SK-N-SH (cell line): ENCODE data around the gene MAP4K1. TPM values are rescaled to one million over a fixed set of nuclear protein-coding genes. Genes with fewer than 3 reads are reported as not detected.

ENCODE experiments used
- CTCF ChIA-PET: fragments of 300-600, 350-600 bp; formaldehyde crosslinking; extraction: SDS; loops from one replicate; lab custom pipeline; 2021; lab: Yijun Ruan, JAX
- POLR2A ChIA-PET: fragments of 350-600 bp; sonication (Branson Sonifier 250); formaldehyde crosslinking; extraction: SDS; loops from one replicate; lab custom pipeline; 2020; ENCODE audit warnings: antibody characterized with exemption, inconsistent platforms; lab: Yijun Ruan, JAX
- DNase-seq: peaks from one replicate; pipeline ENCODE4 v3.0.0; 2012
- H2AFZ ChIP-seq: fragments of 200-600 bp; sonication (generic); 2 replicates; pipeline ENCODE4 v1.8.1; 2016; ENCODE audit warnings: antibody characterized with exemption, mild to moderate bottlenecking, low read depth
- H3F3A ChIP-seq: fragments of 200-600 bp; sonication (generic); replicated peaks from 2 replicates; pipeline ENCODE3; 2016; ENCODE audit warnings: antibody characterized with exemption, mild to moderate bottlenecking; ENCODE audit not compliant: insufficient read depth
- H3K27ac ChIP-seq, 2 experiments: fragments of 200-500 bp in 1 of 2; fragments of 200-600 bp in 1 of 2; sonication (Bioruptor generic) in 1 of 2; sonication (generic), shearing (Covaris generic) in 1 of 2; 2 replicates each; pipeline versions ENCODE4 v1.5.1 to v1.6.1; 2014 to 2016; ENCODE audit warnings: low read depth in 2 of 2, inconsistent platforms in 1 of 2, low read length in 1 of 2, mild to moderate bottlenecking in 1 of 2, mixed read lengths in 1 of 2
- H3K27me3 ChIP-seq: fragments of 200-600 bp; sonication (generic), shearing (Covaris generic); 2 replicates; pipeline ENCODE4 v1.6.1; 2016; ENCODE audit warnings: mixed run types; ENCODE audit not compliant: insufficient read depth
- H3K36me3 ChIP-seq, 2 experiments: fragments of 200-500 bp in 1 of 2; fragments of 200-600 bp in 1 of 2; sonication (Bioruptor generic) in 1 of 2; sonication (generic) in 1 of 2; replicated peaks in 1 of 2; 2 replicates each; pipeline versions ENCODE3 to v1.5.1; 2014 to 2016; ENCODE audit warnings: low read length in 1 of 2, mild to moderate bottlenecking in 1 of 2; ENCODE audit not compliant: insufficient read depth in 2 of 2, control insufficient read depth in 1 of 2
- H3K4me1 ChIP-seq, 2 experiments: fragments of 200-500 bp in 1 of 2; fragments of 200-600 bp in 1 of 2; sonication (Bioruptor generic) in 1 of 2; sonication (generic), shearing (Covaris generic) in 1 of 2; 2 replicates each; pipeline versions ENCODE4 v1.5.1 to v1.6.1; 2014 to 2016; ENCODE audit warnings: low read depth in 1 of 2, low read length in 1 of 2, mixed run types in 1 of 2; ENCODE audit not compliant: insufficient read depth in 2 of 2, control insufficient read depth in 1 of 2
- H3K4me2 ChIP-seq: fragments of 200-600 bp; sonication (generic), shearing (Covaris generic); 2 replicates; pipeline ENCODE4 v1.6.1; 2017; ENCODE audit warnings: mixed run types
- H3K4me3 ChIP-seq, 2 experiments: fragments of 200-500 bp in 1 of 2; fragments of 200-600 bp in 1 of 2; sonication (Bioruptor generic) in 1 of 2; sonication (generic), shearing (Covaris generic) in 1 of 2; 2 replicates each; pipeline versions ENCODE4 v1.5.1 to v1.8.1; 2014 to 2016; ENCODE audit warnings: low read depth in 2 of 2, inconsistent platforms in 1 of 2, low read length in 1 of 2, mild to moderate bottlenecking in 1 of 2, mixed read lengths in 1 of 2, moderate library complexity in 1 of 2
- H3K79me2 ChIP-seq: fragments of 200-600 bp; sonication (generic); 2 replicates; pipeline ENCODE4 v1.8.1; 2017; ENCODE audit warnings: mild to moderate bottlenecking; ENCODE audit not compliant: insufficient read depth
- H3K9ac ChIP-seq: fragments of 200-600 bp; sonication (generic); 2 replicates; pipeline ENCODE4 v1.6.1; 2017; ENCODE audit warnings: mixed run types
- H3K9me2 ChIP-seq: fragments of 200-600 bp; sonication (generic); 2 replicates; pipeline ENCODE4 v1.6.1; 2017; ENCODE audit warnings: mixed run types
- H3K9me3 ChIP-seq: fragments of 200-600 bp; sonication (generic); 2 replicates; pipeline ENCODE4 v1.6.1; 2017; ENCODE audit warnings: mixed run types, mild to moderate bottlenecking, moderate library complexity
- H4K20me1 ChIP-seq: fragments of 200-600 bp; sonication (generic); 2 replicates; pipeline ENCODE4 v1.6.1; 2017; ENCODE audit warnings: mild to moderate bottlenecking, mixed run types; ENCODE audit not compliant: insufficient read depth
- CHD2 ChIP-seq: fragments of 150-350 bp; IDR thresholded peaks from 2 replicates; pipeline ENCODE4 v1.6.1; 2018; ENCODE audit warnings: low read length; ENCODE audit not compliant: partially characterized antibody
- ELF1 ChIP-seq: IDR thresholded peaks from 2 replicates; pipeline ENCODE4 v1.4.0; 2012
- EP300 ChIP-seq, 2 experiments: IDR thresholded peaks; 2 replicates each; pipeline versions ENCODE4 v1.4.0 to v1.6.1; 2012; ENCODE audit warnings: borderline replicate concordance in 1 of 2, low read depth in 1 of 2, low read length in 1 of 2
- FOSL2 ChIP-seq: IDR thresholded peaks from 2 replicates; pipeline ENCODE4 v1.4.0; 2012; ENCODE audit warnings: low read depth, mild to moderate bottlenecking, moderate library complexity, borderline replicate concordance
- FOXM1 ChIP-seq: IDR thresholded peaks from 2 replicates; pipeline ENCODE4 v1.4.0; 2012; ENCODE audit warnings: low read depth, mild to moderate bottlenecking
- GATA2 ChIP-seq: sonication (generic); formaldehyde crosslinking; IDR thresholded peaks from 2 replicates; pipeline ENCODE4 v1.5.0; 2020; ENCODE audit warnings: mild to moderate bottlenecking, missing genetic modification reagents
- JUND ChIP-seq: IDR thresholded peaks from 2 replicates; pipeline ENCODE4 v1.4.0; 2012
- MEF2A ChIP-seq: IDR thresholded peaks from 2 replicates; pipeline ENCODE4 v1.4.0; 2012; ENCODE audit warnings: low read depth, borderline replicate concordance
- MXI1 ChIP-seq: IDR thresholded peaks from 2 replicates; pipeline ENCODE4 v1.6.1; 2012; ENCODE audit warnings: mild to moderate bottlenecking, low read depth, low read length, improper control_type of control experiment
- NFIC ChIP-seq: IDR thresholded peaks from 2 replicates; pipeline ENCODE4 v1.4.0; 2012; ENCODE audit warnings: borderline replicate concordance
- NRF1 ChIP-seq: IDR thresholded peaks from 2 replicates; pipeline ENCODE4 v1.6.1; 2012; ENCODE audit warnings: low read depth, mild to moderate bottlenecking, low read length
- RCOR1 ChIP-seq: fragments of 150-350 bp; IDR thresholded peaks from 2 replicates; pipeline ENCODE4 v1.6.1; 2017; ENCODE audit warnings: antibody characterized with exemption, low read length
- RFX5 ChIP-seq: IDR thresholded peaks from 2 replicates; pipeline ENCODE4 v1.6.1; 2012; ENCODE audit warnings: mild to moderate bottlenecking, improper control_type of control experiment, low read length
- SIN3A ChIP-seq: IDR thresholded peaks from 2 replicates; pipeline ENCODE4 v1.6.1; 2012; ENCODE audit warnings: low read depth, mild to moderate bottlenecking, low read length, moderate library complexity, borderline replicate concordance
- SMC3 ChIP-seq: IDR thresholded peaks from 2 replicates; pipeline ENCODE4 v1.6.1; 2012; ENCODE audit warnings: low read depth, low read length, improper control_type of control experiment
- TCF12 ChIP-seq: IDR thresholded peaks from 2 replicates; pipeline ENCODE4 v1.4.0; 2012
- YY1 ChIP-seq: IDR thresholded peaks from 2 replicates; pipeline ENCODE4 v1.4.0; 2012; ENCODE audit warnings: low read depth, mild to moderate bottlenecking
- WGBS: methylation state at CpG from one replicate; pipeline ENCODE4 v1.1.6; 2017; ENCODE audit warnings: low lambda C conversion rate; 5-methylcytosine and 5-hydroxymethylcytosine counted together
- polyA plus RNA-seq, 3 experiments: library from polyadenylated mRNA; depleted of rRNA; stranded (reverse); fragments of >200 nt; gene quantifications; 2 replicates each; pipeline ENCODE4 v1.2.3, GENCODE V29; 2012
- TF ChIP-seq, protein P1 (sequence below): IDR thresholded peaks from 2 replicates; pipeline ENCODE4 v1.6.1; 2012; ENCODE audit warnings: mild to moderate bottlenecking, low read depth, low read length, moderate library complexity
- TF ChIP-seq, protein P2 (sequence below): IDR thresholded peaks from 2 replicates; pipeline ENCODE4; 2012
- TF ChIP-seq, protein P3 (sequence below): IDR thresholded peaks from 2 replicates; pipeline ENCODE4 v1.4.0; 2012; ENCODE audit warnings: low read depth, borderline replicate concordance
- TF ChIP-seq, protein P4 (sequence below): fragments of 150-350 bp; IDR thresholded peaks from 2 replicates; pipeline ENCODE4 v1.6.1; 2016; ENCODE audit warnings: mild to moderate bottlenecking, low read depth, low read length
- TF ChIP-seq, protein P5 (sequence below): fragments of 150-350 bp; IDR thresholded peaks from 2 replicates; pipeline ENCODE4 v1.6.1; 2017; ENCODE audit warnings: antibody characterized with exemption, low read length, low read depth, borderline replicate concordance

Gene MAP4K1
- polyA plus RNA-seq, 1 of the 3 experiments (the other 2 are of a cell fraction), result 0.31 TPM

DNA sequence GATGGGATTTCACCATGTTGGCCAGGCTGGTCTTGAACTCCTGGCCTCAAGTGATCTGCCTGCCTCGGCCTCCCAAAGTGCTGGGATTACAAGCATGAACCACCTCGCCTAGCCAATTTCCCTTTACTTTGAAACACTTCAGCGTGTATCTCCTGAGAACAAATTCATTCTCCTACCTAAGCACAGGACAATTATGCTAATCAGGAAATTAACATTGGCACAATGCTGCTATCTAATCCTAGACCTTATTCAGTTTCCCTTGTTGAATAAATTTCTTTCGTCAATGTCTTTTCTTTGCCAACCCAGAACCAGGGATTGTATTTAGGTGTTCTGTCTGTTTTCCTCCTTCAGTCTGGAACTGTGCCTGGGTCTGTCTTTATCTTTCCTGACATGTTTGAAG, 67.8 kb downstream of the MAP4K1 start (continued):
- TF ChIP-seq, protein P1, sequence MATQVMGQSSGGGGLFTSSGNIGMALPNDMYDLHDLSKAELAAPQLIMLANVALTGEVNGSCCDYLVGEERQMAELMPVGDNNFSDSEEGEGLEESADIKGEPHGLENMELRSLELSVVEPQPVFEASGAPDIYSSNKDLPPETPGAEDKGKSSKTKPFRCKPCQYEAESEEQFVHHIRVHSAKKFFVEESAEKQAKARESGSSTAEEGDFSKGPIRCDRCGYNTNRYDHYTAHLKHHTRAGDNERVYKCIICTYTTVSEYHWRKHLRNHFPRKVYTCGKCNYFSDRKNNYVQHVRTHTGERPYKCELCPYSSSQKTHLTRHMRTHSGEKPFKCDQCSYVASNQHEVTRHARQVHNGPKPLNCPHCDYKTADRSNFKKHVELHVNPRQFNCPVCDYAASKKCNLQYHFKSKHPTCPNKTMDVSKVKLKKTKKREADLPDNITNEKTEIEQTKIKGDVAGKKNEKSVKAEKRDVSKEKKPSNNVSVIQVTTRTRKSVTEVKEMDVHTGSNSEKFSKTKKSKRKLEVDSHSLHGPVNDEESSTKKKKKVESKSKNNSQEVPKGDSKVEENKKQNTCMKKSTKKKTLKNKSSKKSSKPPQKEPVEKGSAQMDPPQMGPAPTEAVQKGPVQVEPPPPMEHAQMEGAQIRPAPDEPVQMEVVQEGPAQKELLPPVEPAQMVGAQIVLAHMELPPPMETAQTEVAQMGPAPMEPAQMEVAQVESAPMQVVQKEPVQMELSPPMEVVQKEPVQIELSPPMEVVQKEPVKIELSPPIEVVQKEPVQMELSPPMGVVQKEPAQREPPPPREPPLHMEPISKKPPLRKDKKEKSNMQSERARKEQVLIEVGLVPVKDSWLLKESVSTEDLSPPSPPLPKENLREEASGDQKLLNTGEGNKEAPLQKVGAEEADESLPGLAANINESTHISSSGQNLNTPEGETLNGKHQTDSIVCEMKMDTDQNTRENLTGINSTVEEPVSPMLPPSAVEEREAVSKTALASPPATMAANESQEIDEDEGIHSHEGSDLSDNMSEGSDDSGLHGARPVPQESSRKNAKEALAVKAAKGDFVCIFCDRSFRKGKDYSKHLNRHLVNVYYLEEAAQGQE, result no peak
- TF ChIP-seq ELF1, result no peak
- no peak for TF ChIP-seq NFIC
- TF ChIP-seq JUND, result no peak
- TF ChIP-seq TCF12, result no peak

DNA sequence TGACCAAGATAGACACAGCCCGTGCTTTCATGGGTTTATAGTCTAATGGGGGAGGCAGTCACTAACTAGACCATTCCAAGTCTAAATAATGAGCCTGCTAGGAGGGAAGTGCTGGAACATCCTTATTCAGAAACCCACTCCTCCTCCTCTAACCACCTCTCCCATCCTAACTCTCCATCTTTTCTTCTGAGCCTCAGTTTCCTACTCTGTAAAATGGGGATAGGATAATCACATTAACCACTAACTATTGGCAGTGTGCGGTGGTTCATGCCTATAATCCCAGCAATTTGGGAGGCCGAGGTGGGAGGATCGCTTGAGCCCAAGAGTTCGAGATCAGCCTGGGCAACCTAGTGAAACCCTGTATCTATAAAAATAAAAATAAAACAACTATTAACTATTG, 68.7 kb downstream of the MAP4K1 start:
- Histone ChIP-seq H3K4me3 (no peak overlapping the region), H3K9ac (no peak overlapping the region), H3K4me1 (peaks cover 4 to 10% of the 10 kb centered on the region in 2 experiments; a peak in 2 of 4 replicates), H3K36me3 (no peaks in the 10 kb centered on the region), H4K20me1 (no peaks in the 10 kb centered on the region), H3K27ac (no peak overlapping the region)
- 76% methylated on average over 5 of the region's 5 CpGs for WGBS
- TF ChIP-seq GATA2 (CRISPR knock-in tag), result no peak
- TF ChIP-seq MXI1, result no peak
- TF ChIP-seq, protein P2, sequence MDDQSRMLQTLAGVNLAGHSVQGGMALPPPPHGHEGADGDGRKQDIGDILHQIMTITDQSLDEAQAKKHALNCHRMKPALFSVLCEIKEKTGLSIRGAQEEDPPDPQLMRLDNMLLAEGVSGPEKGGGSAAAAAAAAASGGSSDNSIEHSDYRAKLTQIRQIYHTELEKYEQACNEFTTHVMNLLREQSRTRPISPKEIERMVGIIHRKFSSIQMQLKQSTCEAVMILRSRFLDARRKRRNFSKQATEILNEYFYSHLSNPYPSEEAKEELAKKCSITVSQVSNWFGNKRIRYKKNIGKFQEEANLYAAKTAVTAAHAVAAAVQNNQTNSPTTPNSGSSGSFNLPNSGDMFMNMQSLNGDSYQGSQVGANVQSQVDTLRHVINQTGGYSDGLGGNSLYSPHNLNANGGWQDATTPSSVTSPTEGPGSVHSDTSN, result no peak
- TF ChIP-seq FOXM1, result no peak
- TF ChIP-seq SIN3A, result no peak
- TF ChIP-seq YY1, result no peak
- no peak for TF ChIP-seq MEF2A
- no peak for TF ChIP-seq RFX5
- TF ChIP-seq, protein P3, sequence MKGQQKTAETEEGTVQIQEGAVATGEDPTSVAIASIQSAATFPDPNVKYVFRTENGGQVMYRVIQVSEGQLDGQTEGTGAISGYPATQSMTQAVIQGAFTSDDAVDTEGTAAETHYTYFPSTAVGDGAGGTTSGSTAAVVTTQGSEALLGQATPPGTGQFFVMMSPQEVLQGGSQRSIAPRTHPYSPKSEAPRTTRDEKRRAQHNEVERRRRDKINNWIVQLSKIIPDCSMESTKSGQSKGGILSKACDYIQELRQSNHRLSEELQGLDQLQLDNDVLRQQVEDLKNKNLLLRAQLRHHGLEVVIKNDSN, result no peak
- TF ChIP-seq, protein P4, sequence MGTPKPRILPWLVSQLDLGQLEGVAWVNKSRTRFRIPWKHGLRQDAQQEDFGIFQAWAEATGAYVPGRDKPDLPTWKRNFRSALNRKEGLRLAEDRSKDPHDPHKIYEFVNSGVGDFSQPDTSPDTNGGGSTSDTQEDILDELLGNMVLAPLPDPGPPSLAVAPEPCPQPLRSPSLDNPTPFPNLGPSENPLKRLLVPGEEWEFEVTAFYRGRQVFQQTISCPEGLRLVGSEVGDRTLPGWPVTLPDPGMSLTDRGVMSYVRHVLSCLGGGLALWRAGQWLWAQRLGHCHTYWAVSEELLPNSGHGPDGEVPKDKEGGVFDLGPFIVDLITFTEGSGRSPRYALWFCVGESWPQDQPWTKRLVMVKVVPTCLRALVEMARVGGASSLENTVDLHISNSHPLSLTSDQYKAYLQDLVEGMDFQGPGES, result no peak
- TF ChIP-seq SMC3, result no peak
- TF ChIP-seq CHD2, result no peak
- TF ChIP-seq RCOR1, result no peak
- TF ChIP-seq EP300 (IDR thresholded peaks at IDR 0.05; ENCODE audit: borderline replicate concordance in 1 of 2, low read depth in 1 of 2, low read length in 1 of 2), result no peak
- TF ChIP-seq NRF1, result no peak
- TF ChIP-seq FOSL2, result no peak
- TF ChIP-seq, protein P5, sequence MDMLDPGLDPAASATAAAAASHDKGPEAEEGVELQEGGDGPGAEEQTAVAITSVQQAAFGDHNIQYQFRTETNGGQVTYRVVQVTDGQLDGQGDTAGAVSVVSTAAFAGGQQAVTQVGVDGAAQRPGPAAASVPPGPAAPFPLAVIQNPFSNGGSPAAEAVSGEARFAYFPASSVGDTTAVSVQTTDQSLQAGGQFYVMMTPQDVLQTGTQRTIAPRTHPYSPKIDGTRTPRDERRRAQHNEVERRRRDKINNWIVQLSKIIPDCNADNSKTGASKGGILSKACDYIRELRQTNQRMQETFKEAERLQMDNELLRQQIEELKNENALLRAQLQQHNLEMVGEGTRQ, result no peak
- TF ChIP-seq, all 33 proteins: peak for 0
- no peaks in the 10 kb centered on the region; the same call in 1 of the 2 replicates for H3K27me3 ChIP-seq
- ChIA-PET CTCF (no interaction called here), POLR2A (no interaction called here)
- H3K79me2 ChIP-seq, result no peaks in the 10 kb centered on the region
- peaks cover 10% of the 10 kb centered on the region for H3F3A ChIP-seq
- no peaks in the 10 kb centered on the region for H3K9me3 ChIP-seq
- H3K9me2 ChIP-seq, result no peaks in the 10 kb centered on the region
- no peak overlapping the region for H2AFZ ChIP-seq
- no peak overlapping the region for H3K4me2 ChIP-seq
- DNase-seq, result no peak
